Activated CD8-positive, alpha-beta memory T cell treated with anti-CD3 and anti-CD28 coated beads, Interleukin-2, amount 10 ng/mL, durations not matched to agents 7 days and 5 days (primary cell): ENCODE measurements around the gene EFTUD2. TPM values are rescaled to one million over a fixed set of nuclear protein-coding genes. Genes with fewer than 3 reads are reported as not detected.

ENCODE experiments used
- ATAC-seq: fragments of 150-1000 bp; cut with Tn5 transposase; one replicate; pipeline ENCODE4 v1.10.0; 2021; ENCODE audit warnings: moderate library complexity
- CTCF ChIA-PET: fragments of 350-600 bp; sonication (Branson Sonifier 250); formaldehyde crosslinking; loops from one replicate; lab custom pipeline; 2021; ENCODE audit warnings: antibody characterized with exemption; lab: Charles Lee
- DNase-seq: peaks from one replicate; pipeline ENCODE4 v3.0.0-alpha.2; 2020
- H3K27ac Mint-ChIP-seq: one replicate; pipeline ENCODE4 v1.8.0; 2021; ENCODE audit warnings: mild to moderate bottlenecking, mixed read lengths
- H3K27me3 Mint-ChIP-seq: one replicate; pipeline ENCODE4 v1.8.0; 2021; ENCODE audit warnings: mixed read lengths
- H3K36me3 Mint-ChIP-seq: one replicate; pipeline ENCODE4 v1.8.0; 2021; ENCODE audit warnings: mild to moderate bottlenecking, mixed read lengths
- H3K4me1 Mint-ChIP-seq: one replicate; pipeline ENCODE4 v1.8.0; 2021; ENCODE audit warnings: mixed read lengths
- H3K4me3 Mint-ChIP-seq: one replicate; pipeline ENCODE4 v1.8.0; 2021; ENCODE audit warnings: mild to moderate bottlenecking, moderate library complexity, mixed read lengths
- H3K9me3 Mint-ChIP-seq: one replicate; pipeline ENCODE4 v1.8.0; 2022; ENCODE audit warnings: low read depth, mixed read lengths
- total RNA-seq, 2 experiments: library from RNA; stranded (reverse); gene quantifications; one replicate each; pipeline ENCODE4 v1.2.3, GENCODE V29; 2021

The EFTUD2 gene
- total RNA-seq, 2 experiments from 2014 or later = 134 to 178 TPM

- CTCF ChIA-PET = interaction anchor here (0.6 to 1.1 kb wide), 4 partner anchors 11 to 165 kb away, joined by 3 to 6 read pairs (median 4); no protein-coding TSS in a partner anchor
- ATAC-seq (no peak), DNase-seq (no peak)
- peaks cover 10% of the 10 kb centered on the region for H3K4me1 Mint-ChIP-seq
- H3K27me3 Mint-ChIP-seq = no peaks in the 10 kb centered on the region
- no peak overlapping the region for H3K4me3 Mint-ChIP-seq
- H3K36me3 Mint-ChIP-seq = peaks cover 41% of the 10 kb centered on the region
- H3K9me3 Mint-ChIP-seq = no peaks in the 10 kb centered on the region
- no peak overlapping the region for H3K27ac Mint-ChIP-seq
Observed at GRCh38 chr17:44884941-44885340, 14.3 kb downstream of the EFTUD2 start.

DNA sequence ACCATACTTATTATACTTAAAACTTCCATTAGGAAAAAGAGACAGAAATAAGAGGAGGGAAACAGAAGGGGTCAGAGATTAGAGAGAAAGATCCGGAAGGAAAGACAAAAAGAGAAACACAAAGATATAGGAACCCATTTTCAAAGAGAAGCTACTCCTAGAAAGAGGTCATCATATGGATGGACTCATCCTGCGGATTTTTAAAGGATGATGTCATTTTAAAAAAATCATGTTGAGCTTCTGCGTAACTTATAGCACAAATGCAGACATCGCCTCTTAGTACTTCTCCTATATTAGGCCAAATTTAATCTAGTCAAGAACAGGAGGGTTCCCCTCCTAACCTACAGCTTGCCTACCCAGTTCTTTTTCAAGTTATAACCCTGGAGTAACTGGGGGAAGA lies 18.1 kb downstream of the EFTUD2 start:
- Mint-ChIP-seq H3K36me3 (peaks cover 55% of the 10 kb centered on the region), H3K4me3 (no peak overlapping the region), H3K4me1 (no peaks in the 10 kb centered on the region), H3K27me3 (no peaks in the 10 kb centered on the region), H3K9me3 (no peaks in the 10 kb centered on the region), H3K27ac (no peak overlapping the region)
- DNase-seq (no peak), ATAC-seq (no peak)
- CTCF ChIA-PET = interaction anchor here (0.6 to 1.4 kb wide), 9 partner anchors 10 to 144 kb away, joined by 3 to 7 read pairs (median 3); no protein-coding TSS in a partner anchor

DNA sequence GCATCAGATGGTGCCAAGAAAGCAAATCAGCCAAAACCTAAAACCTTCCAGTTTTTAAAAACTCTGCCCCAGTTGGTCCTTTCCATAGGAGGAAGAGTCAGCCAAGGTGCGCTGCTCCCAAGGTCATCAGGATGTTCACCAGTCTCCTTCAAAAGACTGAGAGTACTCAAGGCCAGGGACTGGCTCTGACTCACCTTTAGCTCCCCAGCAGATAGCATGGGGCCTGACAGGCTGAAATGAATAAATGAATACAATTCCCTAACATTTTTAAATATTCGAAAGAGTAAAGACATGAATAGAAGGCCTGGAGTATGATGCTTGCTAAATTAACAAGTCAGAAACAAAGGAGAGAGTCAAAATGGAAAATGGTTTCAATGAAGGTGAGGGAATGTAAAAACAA lies 19.2 kb downstream of the EFTUD2 start:
- Mint-ChIP-seq H3K9me3 (no peaks in the 10 kb centered on the region), H3K27me3 (no peaks in the 10 kb centered on the region), H3K4me3 (no peak overlapping the region), H3K4me1 (no peaks in the 10 kb centered on the region), H3K27ac (peak overlapping the region; percentile 1), H3K36me3 (peaks cover 58% of the 10 kb centered on the region)
- DNase-seq = no peak
- CTCF ChIA-PET = interaction anchor here (1.4 to 3.7 kb wide), 5 partner anchors 19 to 140 kb away, joined by 6 to 29 read pairs (median 7); partner anchors contain the start of gene EFTUD2
- no peak for ATAC-seq

- Mint-ChIP-seq H3K4me3 (no peak overlapping the region), H3K36me3 (peaks cover 52% of the 10 kb centered on the region), H3K27ac (no peak overlapping the region), H3K27me3 (no peaks in the 10 kb centered on the region), H3K4me1 (no peaks in the 10 kb centered on the region), H3K9me3 (no peaks in the 10 kb centered on the region)
- DNase-seq (no peak), ATAC-seq (no peak)
- CTCF ChIA-PET = interaction anchor here (1.0 to 3.7 kb wide), 13 partner anchors 8 to 184 kb away, joined by 3 to 29 read pairs (median 5); partner anchors contain the start of genes DBF4B and EFTUD2
Observed at GRCh38 chr17:44879376-44879775, 19.9 kb downstream of the EFTUD2 start.

GRCh38 chr17:44878627-44879221 lies 20.5 kb downstream of the EFTUD2 start:
- no peaks in the 10 kb centered on the region for H3K9me3 Mint-ChIP-seq
- CTCF ChIA-PET = interaction anchor here (0.7 to 3.7 kb wide), 20 partner anchors 9 to 184 kb away, joined by 3 to 29 read pairs (median 4); partner anchors contain the start of genes DBF4B and EFTUD2
- peaks cover 51% of the 10 kb centered on the region for H3K36me3 Mint-ChIP-seq
- H3K4me3 Mint-ChIP-seq = no peak overlapping the region
- no peaks in the 10 kb centered on the region for H3K4me1 Mint-ChIP-seq
- no peak for ATAC-seq
- peak; percentile 47 for DNase-seq
- peak overlapping the region; percentile 37 for H3K27ac Mint-ChIP-seq
- no peaks in the 10 kb centered on the region for H3K27me3 Mint-ChIP-seq

DNA sequence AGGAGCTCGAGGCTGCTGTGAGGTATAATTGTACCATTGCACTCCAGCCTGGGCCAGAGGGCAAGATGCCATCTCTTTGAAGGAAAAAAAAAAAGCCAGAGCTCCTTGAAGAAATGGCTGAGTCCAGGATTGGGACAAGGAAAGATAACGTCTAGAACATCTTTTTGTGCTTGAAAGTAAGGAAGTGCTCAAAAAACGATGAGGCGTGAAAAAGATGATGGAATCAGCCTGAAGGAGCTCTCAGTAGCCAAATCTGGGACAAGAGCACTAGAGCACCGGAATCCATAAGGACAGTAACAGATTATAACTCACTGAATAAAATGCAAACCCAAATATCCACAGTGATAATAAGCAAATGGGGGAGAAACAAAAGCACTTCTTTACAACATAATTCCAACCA lies 22.1 kb downstream of the EFTUD2 start:
- H3K4me3 Mint-ChIP-seq = no peak overlapping the region
- ATAC-seq (no peak), DNase-seq (no peak)
- no peaks in the 10 kb centered on the region for H3K4me1 Mint-ChIP-seq
- H3K27me3 Mint-ChIP-seq = no peaks in the 10 kb centered on the region
- CTCF ChIA-PET = interaction anchor here (0.9 to 3.7 kb wide), 4 partner anchors 11 to 99 kb away, joined by 3 to 29 read pairs (median 7); no protein-coding TSS in a partner anchor
- no peaks in the 10 kb centered on the region for H3K9me3 Mint-ChIP-seq
- H3K27ac Mint-ChIP-seq = no peak overlapping the region
- peaks cover 44% of the 10 kb centered on the region for H3K36me3 Mint-ChIP-seq

- H3K36me3 Mint-ChIP-seq = peaks cover 44% of the 10 kb centered on the region
- H3K4me1 Mint-ChIP-seq = no peaks in the 10 kb centered on the region
- no peaks in the 10 kb centered on the region for H3K27me3 Mint-ChIP-seq
Observed at GRCh38 chr17:44875761-44876160, 23.5 kb downstream of the EFTUD2 start.

DNA sequence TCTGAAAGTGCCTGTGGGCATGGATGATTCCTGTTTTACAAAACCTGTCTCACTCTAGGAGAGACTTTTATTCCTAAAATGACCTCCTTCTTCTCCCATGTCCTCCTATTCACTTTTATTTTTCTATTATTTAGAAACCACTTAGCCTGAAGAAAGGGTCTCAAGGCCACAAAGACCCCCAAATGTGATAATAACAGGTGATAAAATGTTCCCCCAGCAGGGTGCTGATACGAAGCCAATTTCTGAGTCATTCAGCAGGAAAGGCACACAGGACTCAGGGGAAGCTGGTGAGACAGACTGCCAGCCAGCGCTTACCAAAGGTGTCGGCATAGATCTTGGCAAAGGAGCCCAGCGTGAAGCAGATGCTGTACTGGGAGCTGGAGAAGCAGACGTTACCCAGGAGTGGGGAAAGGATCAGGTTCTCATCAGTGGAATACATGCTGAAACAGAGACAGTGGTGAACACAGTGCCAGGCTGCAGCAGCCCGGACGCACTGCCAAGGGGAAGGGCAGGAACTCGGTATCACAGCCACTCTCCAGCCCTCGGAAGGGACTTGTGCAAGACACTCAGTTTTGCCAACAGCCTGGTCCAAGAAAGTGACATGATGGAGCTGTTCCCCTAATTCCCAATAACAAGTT lies 27.0 kb downstream of the EFTUD2 start:
- DNase-seq = no peak
- Mint-ChIP-seq H3K4me1 (no peaks in the 10 kb centered on the region), H3K4me3 (no peak overlapping the region), H3K27ac (no peak overlapping the region), H3K9me3 (no peaks in the 10 kb centered on the region), H3K27me3 (no peaks in the 10 kb centered on the region), H3K36me3 (peaks cover 32% of the 10 kb centered on the region)
- CTCF ChIA-PET = interaction anchor here (3.2 kb wide), 1 partner anchor 7 kb away, joined by 17 read pairs; no protein-coding TSS in a partner anchor
- ATAC-seq = no peak

More at GRCh38 chr17:44875761-44876160, 23.5 kb downstream of the EFTUD2 start:
- ATAC-seq (no peak), DNase-seq (no peak)
- H3K9me3 Mint-ChIP-seq = no peaks in the 10 kb centered on the region
- CTCF ChIA-PET = interaction anchor here (3.2 kb wide), 1 partner anchor 11 kb away, joined by 17 read pairs; no protein-coding TSS in a partner anchor
- H3K4me3 Mint-ChIP-seq = no peak overlapping the region
- H3K27ac Mint-ChIP-seq = no peak overlapping the region

GRCh38 chr17:44871556-44871955 lies 27.7 kb downstream of the EFTUD2 start:
- Mint-ChIP-seq H3K4me1 (no peaks in the 10 kb centered on the region), H3K4me3 (no peak overlapping the region), H3K27ac (no peak overlapping the region), H3K27me3 (no peaks in the 10 kb centered on the region), H3K9me3 (no peaks in the 10 kb centered on the region), H3K36me3 (peaks cover 29% of the 10 kb centered on the region)
- CTCF ChIA-PET = no interaction called here
- ATAC-seq (no peak), DNase-seq (no peak)

DNA sequence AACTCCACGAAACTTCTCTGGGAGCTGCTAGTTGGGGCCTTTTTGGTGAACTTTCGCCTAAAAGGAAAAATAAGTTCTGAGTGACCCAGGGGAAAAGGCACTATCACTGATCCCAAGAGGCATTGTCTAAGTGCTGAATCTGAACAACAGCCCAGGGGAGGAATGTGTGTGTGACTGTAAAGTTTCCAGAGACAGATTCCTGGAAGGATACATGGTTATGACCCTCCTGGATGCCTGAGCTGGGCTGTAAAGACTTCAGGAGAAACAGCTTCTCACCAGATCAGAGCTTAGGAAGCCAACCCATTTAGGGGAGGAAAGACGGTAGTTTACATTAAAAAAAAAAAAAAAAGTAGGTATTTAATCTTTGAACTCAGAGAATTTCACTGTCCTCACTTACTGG lies 31.4 kb downstream of the EFTUD2 start:
- H3K4me1 Mint-ChIP-seq = peaks cover 1% of the 10 kb centered on the region
- peaks cover 36% of the 10 kb centered on the region for H3K36me3 Mint-ChIP-seq
- no peak overlapping the region for H3K27ac Mint-ChIP-seq
- H3K9me3 Mint-ChIP-seq = no peaks in the 10 kb centered on the region
- CTCF ChIA-PET = interaction anchor here (0.7 to 10.8 kb wide), 7 partner anchors 9 to 334 kb away, joined by 3 to 186 read pairs (median 3); no protein-coding TSS in a partner anchor
- H3K4me3 Mint-ChIP-seq = no peak overlapping the region
- no peak for ATAC-seq
- no peak for DNase-seq
- no peaks in the 10 kb centered on the region for H3K27me3 Mint-ChIP-seq

DNA sequence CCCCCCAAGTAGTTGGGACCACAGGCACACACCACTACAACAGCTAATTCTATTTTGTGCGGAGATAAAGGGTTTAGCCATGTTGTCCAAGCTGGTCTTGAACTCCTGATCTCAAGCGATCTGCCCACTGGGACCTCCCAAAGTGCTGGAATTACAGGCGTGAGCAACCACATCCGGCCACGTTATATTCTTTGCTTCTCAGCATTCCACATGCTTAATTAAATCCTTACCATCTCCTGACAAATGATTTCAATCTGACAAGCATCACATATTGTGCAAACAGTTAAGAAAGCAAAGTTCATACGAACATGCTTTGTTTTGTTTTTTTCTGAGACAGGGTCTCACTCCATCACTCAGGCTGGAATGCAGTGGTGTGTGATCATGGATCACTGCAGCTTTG lies 33.3 kb downstream of the EFTUD2 start:
- Mint-ChIP-seq H3K9me3 (no peaks in the 10 kb centered on the region), H3K4me1 (peaks cover 1% of the 10 kb centered on the region), H3K4me3 (no peak overlapping the region), H3K27me3 (no peaks in the 10 kb centered on the region), H3K36me3 (peaks cover 34% of the 10 kb centered on the region), H3K27ac (no peak overlapping the region)
- ATAC-seq (no peak), DNase-seq (no peak)
- CTCF ChIA-PET = interaction anchor here (0.6 to 10.8 kb wide), 8 partner anchors 8 to 90 kb away, joined by 3 to 186 read pairs (median 9); no protein-coding TSS in a partner anchor

GRCh38 chr17:44865231-44865660 lies 34.0 kb downstream of the EFTUD2 start:
- Mint-ChIP-seq H3K27me3 (no peaks in the 10 kb centered on the region), H3K4me3 (no peak overlapping the region), H3K27ac (no peak overlapping the region), H3K36me3 (peaks cover 35% of the 10 kb centered on the region), H3K4me1 (peaks cover 1% of the 10 kb centered on the region), H3K9me3 (no peaks in the 10 kb centered on the region)
- CTCF ChIA-PET = interaction anchor here (0.6 to 10.8 kb wide), 10 partner anchors 9 to 136 kb away, joined by 3 to 186 read pairs (median 6); partner anchors contain the start of gene EFTUD2
- DNase-seq (peak; percentile 77), ATAC-seq (peak; percentile 81)

- no peaks in the 10 kb centered on the region for H3K27me3 Mint-ChIP-seq
- no peak for DNase-seq
- no peak overlapping the region for H3K27ac Mint-ChIP-seq
- H3K4me3 Mint-ChIP-seq = no peak overlapping the region
- H3K4me1 Mint-ChIP-seq = peaks cover 1% of the 10 kb centered on the region
- CTCF ChIA-PET = interaction anchor here (0.7 to 10.8 kb wide), 10 partner anchors 8 to 158 kb away, joined by 3 to 186 read pairs (median 6); partner anchors contain the start of gene EFTUD2
- peak; percentile 23 for ATAC-seq
- H3K36me3 Mint-ChIP-seq = peaks cover 37% of the 10 kb centered on the region
- no peaks in the 10 kb centered on the region for H3K9me3 Mint-ChIP-seq
Observed at GRCh38 chr17:44864831-44865230, 34.4 kb downstream of the EFTUD2 start.
